Measurements from ENCODE around the gene TSPAN4. TPM values are rescaled to one million over a fixed set of nuclear protein-coding genes. Genes with fewer than 3 reads are reported as not detected.

The TSPAN4 gene
- total and polyA plus RNA-seq, 2 of the 13 experiments (the other 11 are each of a cell fraction or from before 2014, with no cell fraction given): 31.7 to 68.3 TPM

- TF ChIP-seq KIAA2018 (CRISPR knock-in tag; IDR thresholded peaks at IDR 0.05; ENCODE audit: borderline replicate concordance): no peak
- peak; percentile 54; the same call in 1 of the 2 replicates for TF ChIP-seq ZNF687 (CRISPR knock-in tag; IDR thresholded peaks at IDR 0.05)
- no peak for TF ChIP-seq ZNF772 (CRISPR knock-in tag; IDR thresholded peaks at IDR 0.05)
- TF ChIP-seq ZNF17 (CRISPR knock-in tag; IDR thresholded peaks at IDR 0.05): no peak
- TF ChIP-seq DMAP1 (CRISPR knock-in tag; IDR thresholded peaks at IDR 0.05): no peak
- TF ChIP-seq GZF1 (CRISPR knock-in tag; IDR thresholded peaks at IDR 0.05): no peak
- TF ChIP-seq ZBTB44 (CRISPR knock-in tag; IDR thresholded peaks at IDR 0.05): no peak
- no peak for TF ChIP-seq ZNF33A (CRISPR knock-in tag; IDR thresholded peaks at IDR 0.05; ENCODE audit: borderline replicate concordance)
- no peak for TF ChIP-seq PLRG1 (conservative IDR thresholded peaks at IDR 0.05)
- TF ChIP-seq MXI1 (IDR thresholded peaks at IDR 0.05; ENCODE audit: borderline replicate concordance, low read depth, low read length): peak; percentile 96
- peak; percentile 73; the same call in 1 of the 2 replicates for TF ChIP-seq ZNF740 (CRISPR knock-in tag; IDR thresholded peaks at IDR 0.05)
- no peak for TF ChIP-seq ZNF572 (CRISPR knock-in tag; IDR thresholded peaks at IDR 0.05)
- no peak for TF ChIP-seq WIZ (CRISPR knock-in tag; IDR thresholded peaks at IDR 0.05)
- TF ChIP-seq SALL1 (CRISPR knock-in tag; IDR thresholded peaks at IDR 0.05): 0 out of 2 replicates have a peak, but pooled peaks have one; percentile 2
These were observed 46.8 kb upstream of the TSPAN4 start (continued) for GRCh38 chr11:795634-796564.
